NCI-H446 treated with DMSO at 0.1 percent for 48 hours (cell line): ENCODE data around the gene HLA-DQB1.
A peak's percentile ranks its signal among the peaks of the same experiment; 100 is the strongest.
"Not testable (repeated sequence)": the region's sequence is repeated elsewhere in the genome, so short reads cannot be mapped to it uniquely, and the experiment has no call there.

Experiments
- DNase-seq: peaks from one replicate; lab custom pipeline; 2025; lab: John Stamatoyannopoulos, UW

The HLA-DQB1 gene

DNA sequence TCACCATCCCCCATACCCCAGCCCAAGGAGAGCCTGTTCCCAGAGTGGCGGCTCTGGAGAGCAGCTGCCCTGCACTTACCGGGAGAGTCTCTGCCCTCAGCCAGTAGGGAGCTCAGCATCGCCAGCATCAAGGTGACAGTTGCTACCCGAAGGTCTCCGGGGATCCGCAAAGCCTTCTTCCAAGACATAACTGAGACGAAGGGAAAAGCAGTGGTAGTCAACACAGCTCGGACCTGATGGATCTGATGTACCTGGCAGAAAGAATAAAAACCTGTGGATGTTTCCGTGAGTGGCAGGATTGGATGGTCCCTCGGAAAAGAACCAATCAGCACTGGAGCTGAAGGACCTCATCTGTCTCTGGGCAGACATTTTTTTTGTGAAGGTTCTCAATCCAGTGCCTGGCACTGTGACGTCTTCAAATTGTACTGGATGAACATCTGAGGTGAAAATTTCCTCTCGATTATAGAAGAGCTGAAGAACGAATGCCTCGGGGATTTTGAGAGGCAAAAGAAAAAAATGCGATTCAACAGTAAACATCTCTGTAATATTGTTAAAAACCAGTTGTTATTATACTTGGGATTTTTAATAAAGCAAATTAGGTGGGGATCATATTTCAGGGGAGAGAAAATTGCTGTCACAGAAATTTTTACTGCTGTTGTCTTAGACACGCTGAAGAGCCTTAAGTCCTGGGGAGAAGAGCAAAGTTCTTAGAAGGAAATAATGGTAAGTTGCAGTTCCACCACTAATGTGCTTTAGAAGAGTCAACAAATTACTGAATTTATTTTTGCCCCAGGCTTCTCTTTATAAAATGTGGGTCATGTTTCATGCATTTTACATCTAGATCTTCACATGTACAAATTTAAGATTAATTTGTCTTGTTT lies at the start of gene HLA-DQB1:
Gene HLA-DQB1 (minus strand): TSS at position 238 of the 881 bp plus-strand sequence. CDS start 50 bp downstream, at position 188.
- no peak for DNase-seq

DNA sequence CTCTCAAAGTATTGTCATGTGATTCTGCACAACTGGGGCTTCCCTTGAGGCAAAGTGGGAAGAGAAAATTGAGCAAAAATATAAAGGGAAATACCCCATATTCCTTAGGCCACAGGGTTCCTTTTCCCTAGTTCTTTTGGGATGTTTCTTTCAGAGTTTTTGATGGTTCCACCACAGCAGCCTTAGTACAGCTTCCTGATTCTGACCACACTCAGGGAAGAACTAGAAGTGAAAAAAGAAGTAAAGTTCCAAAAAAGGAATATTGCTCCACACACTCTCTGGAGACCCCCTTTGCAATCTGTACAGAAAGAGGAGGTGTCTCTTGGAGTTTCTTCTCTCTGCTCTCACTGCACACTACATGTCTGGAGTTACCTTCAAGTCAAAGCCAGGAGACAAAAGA lies 46.8 kb upstream of the HLA-DQB1 start:
- DNase-seq, result no peak

DNA sequence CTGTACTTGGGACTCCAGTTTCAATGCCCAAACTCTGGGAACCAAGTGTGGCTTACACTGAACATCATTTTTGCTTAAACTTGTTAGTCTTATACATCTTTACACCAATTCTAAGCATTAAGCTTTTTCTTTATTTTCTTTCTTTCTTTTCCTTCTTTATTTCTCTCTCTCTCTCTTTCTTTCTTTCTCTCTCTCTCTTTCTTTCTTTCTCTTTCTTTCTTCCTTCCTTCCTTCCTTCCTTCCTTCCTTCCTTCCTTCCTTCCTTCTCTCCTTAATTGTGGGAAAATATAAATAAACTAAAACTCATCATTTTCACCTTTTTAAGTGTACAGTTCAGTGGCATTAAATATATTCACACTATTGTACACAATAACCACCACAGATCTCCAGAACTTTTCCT lies 43.2 kb upstream of the HLA-DQB1 start:
- no peak for DNase-seq

- not testable (repeated sequence) for DNase-seq
These were observed 38.7 kb upstream of the HLA-DQB1 start for GRCh38 chr6:32705164-32705563.

DNA sequence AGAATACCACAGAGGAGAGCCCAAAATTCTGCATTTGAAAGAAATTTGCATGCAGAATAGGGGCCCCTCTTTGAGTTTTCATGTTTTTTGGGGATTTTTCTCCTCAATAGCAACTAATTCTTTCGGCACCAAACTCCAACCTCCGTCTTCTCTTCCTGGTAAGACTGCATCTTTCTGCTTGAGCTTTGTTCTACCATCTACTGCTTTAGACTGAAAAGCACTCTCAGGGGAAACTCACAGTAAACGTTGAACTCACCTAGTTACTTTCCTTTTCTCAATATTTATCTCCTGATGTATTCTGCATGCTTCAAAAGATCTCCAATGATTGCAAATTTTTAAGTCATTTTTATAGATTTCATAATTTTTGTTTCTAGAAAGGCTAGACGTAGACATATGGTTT lies 36.9 kb upstream of the HLA-DQB1 start:
- DNase-seq, result no peak

- peak; percentile 6 for DNase-seq
These were observed 34.1 kb upstream of the HLA-DQB1 start for GRCh38 chr6:32700391-32701040.

GRCh38 chr6:32697031-32697430 lies 30.6 kb upstream of the HLA-DQB1 start:
- no peak for DNase-seq

- no peak for DNase-seq
These were observed 25.6 kb upstream of the HLA-DQB1 start for GRCh38 chr6:32692019-32692418.

DNA sequence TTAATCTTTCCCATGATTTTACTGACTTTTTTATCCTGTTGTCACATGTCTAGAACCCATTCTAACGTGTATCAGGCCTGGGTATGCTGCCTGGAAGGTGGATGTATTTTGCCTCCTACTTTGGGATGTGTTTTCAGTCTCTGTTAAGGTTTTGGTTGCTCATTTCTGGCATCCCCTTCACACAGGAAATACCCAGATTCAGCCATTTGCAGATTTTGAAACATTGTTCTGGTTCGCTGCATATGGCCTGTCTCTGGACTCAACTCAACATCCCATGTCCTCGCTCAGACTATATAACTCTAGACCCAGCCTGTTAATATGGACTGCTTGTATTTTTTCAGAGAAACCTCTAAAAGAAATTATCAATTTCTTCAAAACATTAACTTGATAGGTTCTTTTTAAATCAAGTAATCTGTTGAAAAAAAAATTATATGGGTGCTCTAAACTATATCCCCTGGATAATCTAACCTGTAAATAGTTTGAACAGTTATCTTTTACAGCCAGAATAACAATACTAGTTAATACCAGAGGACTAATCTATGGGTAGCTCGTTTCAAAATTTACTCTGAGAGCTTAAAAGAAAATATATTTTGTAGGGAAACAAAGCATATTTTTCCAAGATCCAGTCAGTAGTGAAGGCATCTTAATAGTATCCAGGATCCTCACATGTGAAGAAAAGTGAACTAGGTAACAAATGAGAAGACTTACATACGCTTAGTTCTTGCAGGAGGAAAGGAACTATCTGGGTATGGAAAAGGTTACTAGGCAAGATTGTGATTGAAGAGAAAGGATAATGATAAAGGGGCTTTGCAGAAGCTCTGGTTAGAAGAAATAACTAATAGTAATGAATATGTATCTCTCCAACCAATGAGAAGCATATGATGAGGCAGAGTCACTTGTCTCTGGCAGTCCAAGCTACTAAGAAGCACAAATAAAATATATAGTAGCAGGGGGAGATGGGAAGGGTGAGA lies 23.4 kb upstream of the HLA-DQB1 start:
- DNase-seq, result no peak

DNA sequence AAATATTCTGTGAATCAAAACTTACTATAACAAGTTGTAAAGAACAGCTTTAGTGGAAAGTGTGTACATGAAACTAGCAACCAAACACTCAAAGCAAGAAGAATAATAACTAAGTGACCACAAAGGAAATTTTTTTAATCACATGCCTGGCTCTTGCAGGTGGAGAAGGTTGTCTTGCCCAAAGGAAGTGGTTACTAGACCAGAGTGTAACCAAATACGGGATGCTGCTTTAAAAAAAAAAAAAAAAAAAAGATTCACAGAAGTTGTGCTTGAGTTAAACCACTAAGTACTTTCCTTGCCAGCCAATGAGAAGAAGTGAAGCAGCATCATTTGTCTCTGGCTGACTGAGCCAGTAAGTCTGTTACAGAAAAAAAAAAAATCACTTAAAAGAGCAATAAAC lies 19.1 kb upstream of the HLA-DQB1 start:
- DNase-seq, result no peak

DNA sequence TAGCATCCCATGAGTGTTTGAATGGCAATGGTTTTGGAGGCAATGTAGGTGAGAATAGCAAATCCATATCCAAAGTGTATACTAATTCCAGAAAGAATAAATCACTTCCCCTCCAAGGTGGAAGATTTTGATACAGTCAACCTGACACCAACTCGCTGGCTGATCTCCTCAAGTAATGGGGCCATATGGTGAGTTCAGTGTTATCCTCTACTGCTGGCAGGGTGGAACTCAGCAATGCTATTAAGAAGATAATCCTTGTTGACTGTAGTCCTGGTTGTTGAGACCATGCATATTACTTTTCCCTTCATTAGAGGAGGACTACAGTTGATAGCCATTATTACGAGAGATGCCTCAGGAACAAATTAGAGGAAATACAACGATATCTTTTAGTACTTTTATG lies 17.8 kb upstream of the HLA-DQB1 start:
- no peak for DNase-seq

GRCh38 chr6:32680055-32680454 lies 13.6 kb upstream of the HLA-DQB1 start:
- DNase-seq, result no peak

DNA sequence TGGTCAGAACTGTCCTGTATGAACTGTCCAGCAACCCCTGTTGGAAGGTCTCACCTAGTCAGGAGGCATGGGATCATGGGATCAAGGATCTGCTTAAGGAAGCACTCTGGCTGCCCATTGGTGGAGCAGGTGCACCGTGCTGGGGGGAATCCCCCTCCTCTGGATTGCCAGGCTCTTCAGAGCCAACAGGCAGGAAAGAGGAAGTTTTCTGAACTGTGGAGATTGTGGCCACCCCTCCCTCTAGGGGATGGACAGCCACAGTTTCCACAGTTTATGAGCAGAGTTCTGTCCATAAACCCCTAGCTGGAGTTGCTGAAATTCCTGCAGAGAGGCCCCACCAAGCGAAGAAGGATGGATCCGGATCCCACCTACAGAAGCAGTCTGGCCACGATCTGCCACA lies 13.0 kb upstream of the HLA-DQB1 start:
- no peak for DNase-seq

DNA sequence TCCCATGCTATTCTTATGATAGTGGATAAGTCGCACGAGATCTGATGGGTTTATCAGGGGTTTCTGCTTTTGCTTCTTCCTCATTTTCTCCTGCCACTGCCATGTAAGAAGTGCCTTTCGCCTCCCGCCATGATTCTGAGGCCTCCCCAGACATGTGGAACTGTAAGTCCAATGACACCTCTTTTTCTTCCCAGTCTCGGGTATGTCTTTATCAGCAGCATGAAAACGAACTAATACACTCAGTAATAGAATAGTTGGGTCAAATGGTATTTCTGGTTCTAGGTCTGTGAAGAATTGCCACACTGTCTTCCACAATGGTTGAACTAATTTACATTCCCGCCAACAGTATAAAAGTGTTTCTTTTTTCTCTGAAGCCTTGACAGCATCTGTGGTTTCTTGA lies 7.7 kb upstream of the HLA-DQB1 start:
- DNase-seq, result not testable (repeated sequence)

GRCh38 chr6:32671908-32672307 lies 5.5 kb upstream of the HLA-DQB1 start:
- DNase-seq, result not testable (repeated sequence)

DNA sequence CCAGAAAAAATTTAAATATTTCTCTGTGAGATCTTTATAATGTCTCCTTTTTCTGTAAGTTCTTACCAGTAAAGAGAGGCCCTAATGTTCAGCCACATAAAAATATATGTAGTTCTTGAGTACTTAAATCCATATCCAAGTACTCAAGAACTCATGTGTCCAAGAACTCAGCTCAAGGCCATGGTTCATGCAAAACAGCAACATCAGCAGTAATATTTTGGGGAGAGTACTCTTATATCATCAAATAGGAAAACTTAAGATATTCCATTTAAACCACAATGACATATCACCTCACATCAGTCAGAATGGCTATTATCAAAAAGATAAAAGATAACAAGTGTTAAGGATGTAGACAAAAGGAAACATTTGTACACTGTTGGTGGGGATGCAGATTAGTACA lies 3.4 kb upstream of the HLA-DQB1 start:
- no peak for DNase-seq

GRCh38 chr6:32669240-32669639 lies 2.8 kb upstream of the HLA-DQB1 start:
- DNase-seq, result no peak

- no peak for DNase-seq
These were observed 1.8 kb upstream of the HLA-DQB1 start for GRCh38 chr6:32668226-32668747.

- DNase-seq, result no peak
These were observed 796 bp downstream of the HLA-DQB1 start for GRCh38 chr6:32665661-32666060.

DNA sequence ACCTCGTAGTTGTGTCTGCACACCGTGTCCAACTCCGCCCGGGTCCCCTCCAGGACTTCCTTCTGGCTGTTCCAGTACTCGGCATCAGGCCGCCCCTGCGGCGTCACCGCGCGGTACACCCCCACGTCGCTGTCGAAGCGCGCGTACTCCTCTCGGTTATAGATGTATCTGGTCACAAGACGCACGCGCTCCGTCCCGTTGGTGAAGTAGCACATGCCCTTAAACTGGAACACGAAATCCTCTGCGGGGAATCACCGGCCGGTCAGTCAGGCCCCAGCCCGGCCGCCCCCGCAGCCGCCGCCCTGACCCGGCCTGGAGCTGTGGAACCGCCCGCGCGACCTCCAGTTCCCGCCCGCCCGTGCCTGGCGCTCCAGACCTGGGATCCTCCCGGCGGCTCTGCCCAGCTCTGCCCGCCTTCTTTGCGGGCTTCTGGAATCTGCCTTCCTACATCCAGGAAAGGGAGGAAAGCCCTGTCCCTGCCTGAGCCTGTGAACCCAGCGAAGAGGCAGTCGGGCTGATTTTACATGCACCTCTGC lies 1.6 kb downstream of the HLA-DQB1 start:
- no peak for DNase-seq

GRCh38 chr6:32664354-32664753 lies 2.1 kb downstream of the HLA-DQB1 start:
- no peak for DNase-seq

GRCh38 chr6:32662836-32663235 lies 3.6 kb downstream of the HLA-DQB1 start:
- DNase-seq, result no peak
